ENCODE measurements around the gene TPRG1L. TPM values are rescaled to one million over a fixed set of nuclear protein-coding genes. Genes with fewer than 3 reads are reported as not detected.

Gene TPRG1L
- polyA plus RNA-seq, 1 experiment, result 44.2 TPM

- DNase-seq (ENCODE audit: low read depth, low spot score), result no peak
- Histone ChIP-seq H3K27ac (ENCODE audit: low read depth, low read length) (no peak overlapping the region), H3K4me3 (ENCODE audit: low read depth, low read length) (no peak overlapping the region), H3K27me3 (ENCODE audit: control insufficient read depth, insufficient read depth, low read length) (peaks cover 12% of the 10 kb centered on the region), H3K9me3 (ENCODE audit: control insufficient read depth, insufficient read depth, low read length) (no peaks in the 10 kb centered on the region; the same call in 1 of the 2 replicates)
- POLR2A ChIA-PET, result no interaction called here
- CTCF ChIA-PET, result no interaction called here
- TF ChIP-seq CTCF (IDR thresholded peaks at IDR 0.05; ENCODE audit: low read depth, low read length), result no peak
Measured at GRCh38 chr1:3679098-3679555, 54.3 kb downstream of the TPRG1L start.

Other genes with a start within 250 kb of the TPRG1L start
- not detected in 2 replicates for gene ARHGEF16, start 170.3 kb upstream of the TPRG1L start, polyA plus RNA-seq (2011; rRNA removed)
- 0.45 and 0.65 TPM in 2 replicates for gene MEGF6, start 13.5 kb upstream of the TPRG1L start, polyA plus RNA-seq (2011; rRNA removed)
- gene WRAP73, start 25.1 kb downstream of the TPRG1L start, polyA plus RNA-seq (2011; rRNA removed), result 14.1 and 16.7 TPM in 2 replicates
- gene TP73, start 27.5 kb downstream of the TPRG1L start, polyA plus RNA-seq (2011; rRNA removed), result not detected in 2 replicates
- gene CCDC27, start 127.4 kb downstream of the TPRG1L start, polyA plus RNA-seq (2011; rRNA removed), result not detected in 2 replicates
- 1.1 and 2.5 TPM in 2 replicates for gene SMIM1, start 147.7 kb downstream of the TPRG1L start, polyA plus RNA-seq (2011; rRNA removed)
- gene LRRC47, start 171.5 kb downstream of the TPRG1L start, polyA plus RNA-seq (2011; rRNA removed), result 28.7 and 37.1 TPM in 2 replicates
- 29.0 and 38.4 TPM in 2 replicates for gene CEP104, start 232.2 kb downstream of the TPRG1L start, polyA plus RNA-seq (2011; rRNA removed)
- gene DFFB, start 232.5 kb downstream of the TPRG1L start, polyA plus RNA-seq (2011; rRNA removed), result 6.9 TPM in 2 replicates